Breast epithelium (tissue), 4 donors: ENCODE results near the gene SPANXN2. TPM values are rescaled to one million over a fixed set of nuclear protein-coding genes. Genes with fewer than 3 reads are reported as not detected.

ENCODE experiments used
- DNase-seq, 2 donors: peaks; one replicate each; pipeline ENCODE4 v3.0.0-alpha.2; 2019; ENCODE audit warnings: low spot score in 2 of 2
- H3K27ac ChIP-seq, 2 donors: fragments of 200-600 bp; sonication (generic) in 1 of 2; one replicate each; pipeline ENCODE4 v1.5.1; 2016 to 2019; ENCODE audit warnings: mild to moderate bottlenecking in 1 of 2
- H3K27me3 ChIP-seq, 2 donors: fragments of 200-600 bp; sonication (generic) in 1 of 2; one replicate each; pipeline versions ENCODE4 v1.5.1 to v1.6.0; 2017 to 2019; ENCODE audit warnings: control low read depth in 1 of 2, mild to moderate bottlenecking in 1 of 2
- H3K36me3 ChIP-seq: fragments of 200-600 bp; one replicate; pipeline ENCODE4 v1.5.1; 2019
- H3K4me1 ChIP-seq, 2 donors: fragments of 200-600 bp; sonication (generic); one replicate each; pipeline ENCODE4 v1.5.1; 2016 to 2019; ENCODE audit warnings: control low read depth in 1 of 2
- H3K4me3 ChIP-seq, 3 donors: fragments of 200-600 bp; sonication (generic); 1 replicate in 2 of 3; 2 replicates in 1 of 3; pipeline ENCODE4 v1.5.1; 2016 to 2019; ENCODE audit warnings: mild to moderate bottlenecking in 3 of 3, moderate library complexity in 2 of 3
- H3K9me3 ChIP-seq, 2 donors: fragments of 200-600 bp; sonication (generic) in 1 of 2; one replicate each; pipeline ENCODE4 v1.5.1; 2016 to 2019; ENCODE audit warnings: control low read depth in 1 of 2
- CTCF ChIP-seq, 3 donors: fragments of 450-650 bp; IDR thresholded peaks; one replicate each; pipeline ENCODE4 v1.5.1; 2016 to 2017; ENCODE audit warnings: antibody characterized with exemption in 3 of 3, mild to moderate bottlenecking in 3 of 3, moderate library complexity in 3 of 3
- POLR2A ChIP-seq: fragments of 450-650 bp; IDR thresholded peaks from one replicate; pipeline ENCODE4 v1.6.1; 2016; ENCODE audit warnings: antibody characterized with exemption, mild to moderate bottlenecking, moderate library complexity
- POLR2AphosphoS5 ChIP-seq, 3 donors: sonication (generic); formaldehyde crosslinking; IDR thresholded peaks; one replicate each; pipeline ENCODE4 v1.6.1; 2017; ENCODE audit warnings: antibody characterized with exemption in 3 of 3
- intact Hi-C: fragments of 100-400 bp; cut with DNase I; formaldehyde crosslinking; loops from one replicate; pipeline ENCODE4 v1.15.1; 2023; ENCODE audit warnings: low total_unique reads
- total RNA-seq, 3 donors: library from RNA; depleted of rRNA; stranded (reverse); fragments of >200 nt; gene quantifications; one replicate each; pipeline ENCODE4 v1.1.0, GENCODE V29; 2016

Gene SPANXN2
- total RNA-seq, 3 donors from 2014 or later, result not detected

GRCh38 chrX:143733866-143734265 is 13.3 kb upstream of the SPANXN2 start:
- no peaks in the 10 kb centered on the region for H3K36me3 ChIP-seq
- intact Hi-C loops, result no loop called here
- no peaks in the 10 kb centered on the region for H3K9me3 ChIP-seq
- no peak for DNase-seq
- no peak overlapping the region for H3K4me3 ChIP-seq
- TF ChIP-seq POLR2A (no peak), POLR2AphosphoS5 (IDR thresholded peaks at IDR 0.05) (no peak), CTCF (IDR thresholded peaks at IDR 0.05) (no peak)
- H3K4me1 ChIP-seq, result no peaks in the 10 kb centered on the region
- no peak overlapping the region for H3K27ac ChIP-seq
- peaks cover 0 to 3% of the 10 kb centered on the region in 2 donors for H3K27me3 ChIP-seq

- no peak for DNase-seq
- no peak overlapping the region for H3K4me3 ChIP-seq
- peaks cover 6 to 13% of the 10 kb centered on the region in 2 donors for H3K9me3 ChIP-seq
- no peaks in the 10 kb centered on the region for H3K4me1 ChIP-seq
- intact Hi-C loops, result no loop called here
- H3K27me3 ChIP-seq, result no peaks in the 10 kb centered on the region
- TF ChIP-seq CTCF (IDR thresholded peaks at IDR 0.05), result no peak
- TF ChIP-seq POLR2A, result no peak
- no peak for TF ChIP-seq POLR2AphosphoS5 (IDR thresholded peaks at IDR 0.05)
- no peak overlapping the region for H3K27ac ChIP-seq
- no peaks in the 10 kb centered on the region for H3K36me3 ChIP-seq
Observed at GRCh38 chrX:143726296-143726695, 5.7 kb upstream of the SPANXN2 start.

- Histone ChIP-seq H3K9me3 (peaks cover 7 to 24% of the 10 kb centered on the region in 2 donors), H3K27me3 (peaks cover 0 to 10% of the 10 kb centered on the region in 2 donors), H3K4me1 (no peaks in the 10 kb centered on the region), H3K36me3 (no peaks in the 10 kb centered on the region), H3K27ac (no peak overlapping the region), H3K4me3 (no peak overlapping the region)
- TF ChIP-seq CTCF (IDR thresholded peaks at IDR 0.05) (no peak), POLR2A (no peak), POLR2AphosphoS5 (IDR thresholded peaks at IDR 0.05) (no peak)
- intact Hi-C loops, result no loop called here
- DNase-seq, result no peak
Observed at GRCh38 chrX:143701460-143701859, 19.1 kb downstream of the SPANXN2 start.

- Histone ChIP-seq H3K4me3 (no peak overlapping the region), H3K27me3 (peaks cover 0 to 13% of the 10 kb centered on the region in 2 donors), H3K27ac (no peak overlapping the region), H3K9me3 (no peaks in the 10 kb centered on the region), H3K4me1 (no peaks in the 10 kb centered on the region), H3K36me3 (no peaks in the 10 kb centered on the region)
- intact Hi-C loops, result loop anchor here (5.0 kb wide), 1 partner anchor 158 kb away; no protein-coding TSS in a partner anchor
- DNase-seq, result no peak
- no peak for TF ChIP-seq CTCF (IDR thresholded peaks at IDR 0.05)
- TF ChIP-seq POLR2A, result no peak
- no peak for TF ChIP-seq POLR2AphosphoS5 (IDR thresholded peaks at IDR 0.05)
Observed at GRCh38 chrX:143694885-143695284, 25.7 kb downstream of the SPANXN2 start.

GRCh38 chrX:143683486-143683885 is 37.1 kb downstream of the SPANXN2 start:
- intact Hi-C loops, result no loop called here
- Histone ChIP-seq H3K27me3 (no peaks in the 10 kb centered on the region), H3K4me1 (no peaks in the 10 kb centered on the region)

More at GRCh38 chrX:143683486-143683885, 37.1 kb downstream of the SPANXN2 start:
- H3K9me3 ChIP-seq, result no peaks in the 10 kb centered on the region
- H3K36me3 ChIP-seq, result no peaks in the 10 kb centered on the region
- no peak overlapping the region for H3K4me3 ChIP-seq
- TF ChIP-seq POLR2AphosphoS5 (IDR thresholded peaks at IDR 0.05) (no peak), POLR2A (no peak), CTCF (IDR thresholded peaks at IDR 0.05) (no peak)
- no peak overlapping the region for H3K27ac ChIP-seq
- no peak for DNase-seq
